Astrocyte (in vitro differentiated cells and primary cell): ENCODE results near the gene CASP3. TPM values are rescaled to one million over a fixed set of nuclear protein-coding genes. Genes with fewer than 3 reads are reported as not detected.

Source experiments
- DNase-seq: peaks from one replicate; pipeline ENCODE4 v3.0.0-alpha.2; 2010; ENCODE audit warnings: low read depth
- FAIRE-seq: peaks from 2 replicates; lab custom pipeline; 2011; peaks lifted over from hg19 to GRCh38; lab: Jason Lieb, UNC
- H2AFZ ChIP-seq: 2 replicates; pipeline ENCODE4 v1.6.0; 2012; ENCODE audit warnings: low read depth, low read length, inconsistent platforms
- H3K27ac ChIP-seq: 2 replicates; pipeline ENCODE4 v1.5.1; 2011; ENCODE audit warnings: low read depth, low read length, inconsistent platforms
- H3K27me3 ChIP-seq: 2 replicates; pipeline ENCODE4 v1.6.0; 2011; ENCODE audit warnings: low read length, inconsistent platforms; ENCODE audit not compliant: insufficient read depth
- H3K36me3 ChIP-seq: 2 replicates; pipeline ENCODE4 v1.5.1; 2011; ENCODE audit warnings: low read length, inconsistent platforms; ENCODE audit not compliant: insufficient read depth
- H3K4me1 ChIP-seq: 2 replicates; pipeline ENCODE4 v1.5.1; 2011; ENCODE audit warnings: low read length, inconsistent platforms; ENCODE audit not compliant: insufficient read depth
- H3K4me2 ChIP-seq: 2 replicates; pipeline ENCODE4 v1.6.0; 2012; ENCODE audit warnings: low read length, inconsistent platforms
- H3K4me3 ChIP-seq: 2 replicates; pipeline ENCODE4 v1.5.1; 2011; ENCODE audit warnings: low read depth, mild to moderate bottlenecking, low read length, inconsistent platforms; ENCODE audit not compliant: insufficient read depth
- H3K79me2 ChIP-seq: 2 replicates; pipeline ENCODE4 v1.6.0; 2012; ENCODE audit warnings: mild to moderate bottlenecking, low read length, inconsistent platforms; ENCODE audit not compliant: insufficient read depth
- H3K9ac ChIP-seq: 2 replicates; pipeline ENCODE4 v1.6.0; 2012; ENCODE audit warnings: mild to moderate bottlenecking, low read length, inconsistent platforms
- H3K9me3 ChIP-seq: 2 replicates; pipeline ENCODE4 v1.5.1; 2012; ENCODE audit warnings: low read depth, mild to moderate bottlenecking, low read length, inconsistent platforms; ENCODE audit not compliant: insufficient read depth
- H4K20me1 ChIP-seq: 2 replicates; pipeline ENCODE4 v1.6.0; 2012; ENCODE audit warnings: low read length, inconsistent platforms; ENCODE audit not compliant: insufficient read depth
- H3K27ac Mint-ChIP-seq: one replicate; pipeline ENCODE4 v1.8.0; 2021; ENCODE audit warnings: mild to moderate bottlenecking, mixed read lengths; ENCODE audit not compliant: unreplicated experiment
- H3K27me3 Mint-ChIP-seq: one replicate; pipeline ENCODE4 v1.8.0; 2021; ENCODE audit warnings: low read depth, mixed read lengths; ENCODE audit not compliant: unreplicated experiment
- H3K36me3 Mint-ChIP-seq: one replicate; pipeline ENCODE4 v1.8.0; 2021; ENCODE audit warnings: low read depth, mixed read lengths; ENCODE audit not compliant: unreplicated experiment
- H3K4me1 Mint-ChIP-seq: one replicate; pipeline ENCODE4 v1.8.0; 2021; ENCODE audit warnings: low read depth, mixed read lengths; ENCODE audit not compliant: unreplicated experiment
- H3K4me3 Mint-ChIP-seq: one replicate; pipeline ENCODE4 v1.8.0; 2021; ENCODE audit warnings: mild to moderate bottlenecking, moderate library complexity, mixed read lengths; ENCODE audit not compliant: unreplicated experiment
- H3K9me3 Mint-ChIP-seq: one replicate; pipeline ENCODE4 v1.8.0; 2021; ENCODE audit warnings: mild to moderate bottlenecking, mixed read lengths; ENCODE audit not compliant: unreplicated experiment
- CTCF ChIP-seq: IDR thresholded peaks from 2 replicates; pipeline ENCODE4 v1.5.1; 2011; ENCODE audit warnings: low read depth, mild to moderate bottlenecking, inconsistent platforms, low read length, moderate library complexity; ENCODE audit not compliant: insufficient read depth
- EZH2 ChIP-seq: IDR thresholded peaks from 2 replicates; pipeline ENCODE4 v1.6.1; 2012; ENCODE audit warnings: mild to moderate bottlenecking, low read length, inconsistent platforms; ENCODE audit not compliant: insufficient read depth
- total RNA-seq: library from RNA; stranded (reverse); gene quantifications from 2 replicates; pipeline ENCODE4 v1.2.1, GENCODE V29; 2021

The CASP3 gene
- total RNA-seq, 1 donor from 2014 or later: 44.8 TPM

- no peak overlapping the region for H3K4me2 ChIP-seq
- H3K27me3 ChIP-seq: no peaks in the 10 kb centered on the region
- H3K27ac ChIP-seq: no peak overlapping the region
- no peaks in the 10 kb centered on the region for H3K27me3 Mint-ChIP-seq
- peaks cover 12% of the 10 kb centered on the region for H3K4me1 Mint-ChIP-seq
- H3K36me3 ChIP-seq: peaks cover 3% of the 10 kb centered on the region
- H3K9me3 Mint-ChIP-seq: no peaks in the 10 kb centered on the region
- peaks cover 10% of the 10 kb centered on the region for H3K4me1 ChIP-seq
- TF ChIP-seq EZH2 (no peak), CTCF (no peak)
- no peak overlapping the region for H3K4me3 ChIP-seq
- peaks cover 2% of the 10 kb centered on the region for H3K36me3 Mint-ChIP-seq
- H3K9ac ChIP-seq: no peak overlapping the region
- DNase-seq (peak; percentile 18), FAIRE-seq (no peak)
- H2AFZ ChIP-seq: no peak overlapping the region
- H3K4me3 Mint-ChIP-seq: no peak overlapping the region
- no peaks in the 10 kb centered on the region for H3K79me2 ChIP-seq
- no peaks in the 10 kb centered on the region for H4K20me1 ChIP-seq
- H3K9me3 ChIP-seq: no peaks in the 10 kb centered on the region
- no peak overlapping the region for H3K27ac Mint-ChIP-seq
Measured at GRCh38 chr4:184693056-184693455, 43.8 kb upstream of the CASP3 start.

DNA sequence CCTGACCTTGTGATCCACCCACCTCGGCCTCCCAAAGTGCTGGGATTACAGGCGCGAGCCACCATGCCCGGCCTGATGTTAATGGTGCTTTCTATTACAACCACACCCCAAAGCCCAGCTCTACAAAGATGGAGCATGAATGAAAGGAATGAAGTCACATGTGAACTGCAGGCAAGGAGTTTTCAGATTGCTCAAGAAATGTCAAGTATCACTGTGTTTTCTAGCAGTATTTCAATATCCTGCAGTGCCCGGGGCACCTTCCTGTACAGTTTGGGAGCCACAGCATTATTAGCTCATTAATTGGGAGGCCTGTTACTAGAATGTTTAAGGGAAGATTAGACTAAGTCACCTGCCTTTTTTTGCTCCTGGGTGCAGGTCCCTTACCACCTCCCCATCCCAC lies 40.4 kb upstream of the CASP3 start:
- no peak overlapping the region for H3K9ac ChIP-seq
- FAIRE-seq: no peak
- H3K27ac ChIP-seq: no peak overlapping the region
- no peaks in the 10 kb centered on the region for H3K79me2 ChIP-seq
- no peak overlapping the region for H3K4me2 ChIP-seq
- DNase-seq: no peak
- peaks cover 3% of the 10 kb centered on the region for H3K36me3 ChIP-seq
- H3K9me3 ChIP-seq: no peaks in the 10 kb centered on the region
- H3K9me3 Mint-ChIP-seq: no peaks in the 10 kb centered on the region
- H3K36me3 Mint-ChIP-seq: peaks cover 2% of the 10 kb centered on the region
- no peaks in the 10 kb centered on the region for H4K20me1 ChIP-seq
- H3K27ac Mint-ChIP-seq: no peak overlapping the region
- H3K27me3 Mint-ChIP-seq: no peaks in the 10 kb centered on the region
- no peak overlapping the region for H3K4me3 ChIP-seq
- H3K4me1 ChIP-seq: peaks cover 14% of the 10 kb centered on the region
- H2AFZ ChIP-seq: no peak overlapping the region
- no peak overlapping the region for H3K4me3 Mint-ChIP-seq
- TF ChIP-seq CTCF (no peak), EZH2 (no peak)
- no peaks in the 10 kb centered on the region for H3K27me3 ChIP-seq
- peaks cover 11% of the 10 kb centered on the region for H3K4me1 Mint-ChIP-seq

- peak overlapping the region; percentile 20 for H3K9ac ChIP-seq
- Mint-ChIP-seq H3K27ac (peak overlapping the region; percentile 49), H3K4me1 (peaks cover 15% of the 10 kb centered on the region), H3K9me3 (no peaks in the 10 kb centered on the region), H3K27me3 (no peaks in the 10 kb centered on the region), H3K36me3 (peaks cover 2% of the 10 kb centered on the region), H3K4me3 (peak overlapping the region; percentile 56)
- no peaks in the 10 kb centered on the region for H3K27me3 ChIP-seq
- no peaks in the 10 kb centered on the region for H3K79me2 ChIP-seq
- peak; percentile 83 for FAIRE-seq
- H3K36me3 ChIP-seq: peaks cover 3% of the 10 kb centered on the region
- peak; percentile 93 for DNase-seq
- H3K4me2 ChIP-seq: peak overlapping the region; percentile 77
- H3K4me1 ChIP-seq: peaks cover 14% of the 10 kb centered on the region
- no peaks in the 10 kb centered on the region for H3K9me3 ChIP-seq
- H2AFZ ChIP-seq: peak overlapping the region; percentile 26
- no peak for TF ChIP-seq EZH2
- TF ChIP-seq CTCF: no peak
- H3K4me3 ChIP-seq: no peak overlapping the region
- peak overlapping the region; percentile 53 for H3K27ac ChIP-seq
- H4K20me1 ChIP-seq: no peaks in the 10 kb centered on the region
Measured at GRCh38 chr4:184688447-184688846, 39.2 kb upstream of the CASP3 start.
